HCT116 (cell line): ENCODE measurements around the gene MYLK. TPM values are rescaled to one million over a fixed set of nuclear protein-coding genes. Genes with fewer than 3 reads are reported as not detected.

Experiments
- ATAC-seq: fragments of 200-7000 bp; cut with Tn5 transposase; 2 replicates; pipeline ENCODE4 v1.9.1; 2020; ENCODE audit warnings: mild to moderate bottlenecking, moderate library complexity
- BruUV-seq: library from RNA; stranded (reverse); fragments of 400-500 nt; replicated peaks from 2 replicates; lab custom pipeline; 2021; lab: Mats Ljungman, UMichigan
- CTCF ChIA-PET: fragments of 300-600 bp; sonication (Branson Sonifier 250); formaldehyde crosslinking; loops from one replicate; lab custom pipeline; 2021; ENCODE audit warnings: antibody characterized with exemption; lab: Charles Lee
- POLR2A ChIA-PET: fragments of 300-600, 350-600 bp; sonication (Branson Sonifier 250); formaldehyde crosslinking; loops from one replicate; lab custom pipeline; 2021; ENCODE audit warnings: antibody characterized with exemption; lab: Charles Lee
- RAD21 ChIA-PET, 2 experiments: fragments of 300-600 bp; sonication (Branson Sonifier 250); formaldehyde crosslinking; loops; one replicate each; lab custom pipeline; 2023; ENCODE audit warnings: low total read pairs in 2 of 2; ENCODE audit not compliant: uncharacterized antibody in 2 of 2, unreplicated experiment in 2 of 2, low non-redundant PET in 1 of 2; lab: Charles Lee
- DNase-seq: peaks from one replicate; pipeline ENCODE4 v3.0.0-alpha.2; 2010; ENCODE audit warnings: low read depth, low spot score
- H2AFZ ChIP-seq: fragments of 200-600 bp; shearing (Covaris generic), sonication (generic); 2 replicates; pipeline ENCODE4 v1.6.1; 2017; ENCODE audit warnings: low read depth, mixed run types, mixed read lengths, antibody characterized with exemption, low read length; ENCODE audit not compliant: poor library complexity, severe bottlenecking
- H3K27ac ChIP-seq: 2 replicates; pipeline ENCODE4 v1.5.1; 2012; ENCODE audit warnings: low read depth, low read length
- H3K27me3 ChIP-seq: fragments of 200-600 bp; sonication (generic); 2 replicates; pipeline ENCODE4 v1.6.1; 2016; ENCODE audit warnings: mixed run types, low read length, mixed read lengths; ENCODE audit not compliant: insufficient read depth
- H3K36me3 ChIP-seq, 2 experiments: fragments of 200-500 bp in 1 of 2; fragments of 200-600 bp in 1 of 2; sonication (Bioruptor generic) in 1 of 2; sonication (generic) in 1 of 2; 2 replicates each; pipeline versions ENCODE4 v1.5.1 to v1.6.1; 2014 to 2016; ENCODE audit warnings: low read length in 2 of 2, inconsistent platforms in 1 of 2, mixed read lengths in 1 of 2, mixed run types in 1 of 2; ENCODE audit not compliant: insufficient read depth in 2 of 2, control insufficient read depth in 1 of 2
- H3K4me1 ChIP-seq, 2 experiments: fragments of 200-600 bp in 1 of 2; sonication (generic) in 1 of 2; 2 replicates each; pipeline versions ENCODE4 v1.5.1 to v1.6.1; 2012 to 2017; ENCODE audit warnings: low read length in 2 of 2, inconsistent platforms in 1 of 2, mild to moderate bottlenecking in 1 of 2, mixed read lengths in 1 of 2, mixed run types in 1 of 2, moderate library complexity in 1 of 2; ENCODE audit not compliant: insufficient read depth in 2 of 2, control insufficient read depth in 1 of 2
- H3K4me2 ChIP-seq: fragments of 200-600 bp; sonication (generic); 2 replicates; pipeline ENCODE4 v1.6.1; 2017; ENCODE audit warnings: mixed run types, low read length, mixed read lengths
- H3K4me3 ChIP-seq, 2 experiments: fragments of 200-600 bp in 1 of 2; sonication (generic) in 1 of 2; replicated peaks in 1 of 2; 2 replicates each; pipeline ENCODE4 v1.5.1; 2011 to 2016; ENCODE audit warnings: low read length in 2 of 2, control low read depth in 1 of 2, low read depth in 1 of 2, mild to moderate bottlenecking in 1 of 2, mixed read lengths in 1 of 2, mixed run types in 1 of 2
- H3K79me2 ChIP-seq: fragments of 200-600 bp; sonication (generic); 2 replicates; pipeline ENCODE4 v1.6.1; 2017; ENCODE audit warnings: mild to moderate bottlenecking, mixed run types, low read length, moderate library complexity, mixed read lengths; ENCODE audit not compliant: insufficient read depth
- H3K9ac ChIP-seq: fragments of 200-600 bp; sonication (generic); 2 replicates; pipeline ENCODE4 v1.6.1; 2016; ENCODE audit warnings: low read length, mixed read lengths
- H3K9me2 ChIP-seq: fragments of 200-600 bp; sonication (generic), shearing (Covaris generic); 2 replicates; pipeline ENCODE4 v1.6.1; 2017; ENCODE audit warnings: mixed run types, mild to moderate bottlenecking, moderate library complexity; ENCODE audit not compliant: insufficient read depth
- H3K9me3 ChIP-seq, 2 experiments: fragments of 200-500 bp in 1 of 2; fragments of 200-600 bp in 1 of 2; sonication (Bioruptor generic) in 1 of 2; sonication (generic) in 1 of 2; 2 replicates each; pipeline ENCODE4 v1.6.1; 2014 to 2017; ENCODE audit warnings: low read length in 2 of 2, mixed read lengths in 2 of 2, inconsistent platforms in 1 of 2, low read depth in 1 of 2, mild to moderate bottlenecking in 1 of 2, mixed run types in 1 of 2, moderate library complexity in 1 of 2; ENCODE audit not compliant: control insufficient read depth in 1 of 2, insufficient read depth in 1 of 2
- H4K20me1 ChIP-seq: fragments of 200-600 bp; sonication (generic), shearing (Covaris generic); 2 replicates; pipeline ENCODE4 v1.6.1; 2017; ENCODE audit warnings: mixed run types, mild to moderate bottlenecking, moderate library complexity; ENCODE audit not compliant: insufficient read depth
- ELF1 ChIP-seq: IDR thresholded peaks from 2 replicates; pipeline ENCODE4 v1.6.1; 2012; ENCODE audit warnings: low read depth, borderline replicate concordance
- ZFX ChIP-seq: fragments of 450-650 bp; IDR thresholded peaks from 2 replicates; pipeline ENCODE4 v1.6.1; 2017
- intact Hi-C: fragments of 100-400 bp; cut with micrococcal nuclease; formaldehyde crosslinking; loops from 2 replicates; pipeline ENCODE4 v1.10.0; 2022
- total RNA-seq: library from RNA; stranded (reverse); gene quantifications from one replicate; pipeline ENCODE4 v1.2.1, GENCODE V29; 2021; ENCODE audit not compliant: unreplicated experiment
- TF ChIP-seq, protein P1 (sequence below): IDR thresholded peaks from 2 replicates; pipeline ENCODE4 v1.6.1; 2012; ENCODE audit warnings: low read depth
- TF ChIP-seq, protein P2 (sequence below): IDR thresholded peaks from 2 replicates; pipeline ENCODE4 v1.6.1; 2012

Gene MYLK
- total RNA-seq, 1 experiment from 2014 or later, result 3.8 TPM

DNA sequence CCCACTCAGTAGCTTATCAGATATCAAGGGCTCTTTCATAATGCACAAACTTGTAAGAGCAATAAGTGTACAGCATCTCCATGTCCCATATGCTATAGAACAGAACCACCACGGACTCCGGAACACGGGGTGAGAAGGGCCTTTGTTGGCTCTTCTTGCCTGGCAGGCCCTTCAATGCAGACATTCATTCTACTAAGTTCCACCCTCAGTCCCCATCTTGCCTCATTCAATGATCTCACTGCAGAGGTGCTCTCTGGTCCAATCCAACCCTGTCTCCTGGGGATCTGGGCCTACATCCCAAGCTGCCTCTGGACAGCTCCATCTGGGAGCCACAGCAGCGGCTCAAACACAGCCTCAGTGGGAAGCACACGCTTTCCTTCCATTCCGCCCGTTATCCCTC is 316.1 kb downstream of the MYLK start:
- no TSS peak for BruUV-seq
- no peaks in the 10 kb centered on the region; a peak in 2 of 4 replicates for H3K36me3 ChIP-seq

More for the DNA sequence above, 316.1 kb downstream of the MYLK start:
- H4K20me1 ChIP-seq, result no peaks in the 10 kb centered on the region
- H3K4me3 ChIP-seq, result no peak overlapping the region
- H3K79me2 ChIP-seq, result peaks cover 13% of the 10 kb centered on the region
- DNase-seq (no peak), ATAC-seq (no peak)
- intact Hi-C loops, result no loop called here
- no peak overlapping the region for H2AFZ ChIP-seq
- CTCF ChIA-PET, result no interaction called here
- no peak overlapping the region for H3K9ac ChIP-seq
- POLR2A ChIA-PET, result no interaction called here
- no peaks in the 10 kb centered on the region for H3K9me3 ChIP-seq
- H3K4me2 ChIP-seq, result no peak overlapping the region
- H3K9me2 ChIP-seq, result no peaks in the 10 kb centered on the region
- RAD21 ChIA-PET, result no interaction called here
- no peak for TF ChIP-seq ZFX
- no peak for TF ChIP-seq ELF1
- TF ChIP-seq, protein P1, sequence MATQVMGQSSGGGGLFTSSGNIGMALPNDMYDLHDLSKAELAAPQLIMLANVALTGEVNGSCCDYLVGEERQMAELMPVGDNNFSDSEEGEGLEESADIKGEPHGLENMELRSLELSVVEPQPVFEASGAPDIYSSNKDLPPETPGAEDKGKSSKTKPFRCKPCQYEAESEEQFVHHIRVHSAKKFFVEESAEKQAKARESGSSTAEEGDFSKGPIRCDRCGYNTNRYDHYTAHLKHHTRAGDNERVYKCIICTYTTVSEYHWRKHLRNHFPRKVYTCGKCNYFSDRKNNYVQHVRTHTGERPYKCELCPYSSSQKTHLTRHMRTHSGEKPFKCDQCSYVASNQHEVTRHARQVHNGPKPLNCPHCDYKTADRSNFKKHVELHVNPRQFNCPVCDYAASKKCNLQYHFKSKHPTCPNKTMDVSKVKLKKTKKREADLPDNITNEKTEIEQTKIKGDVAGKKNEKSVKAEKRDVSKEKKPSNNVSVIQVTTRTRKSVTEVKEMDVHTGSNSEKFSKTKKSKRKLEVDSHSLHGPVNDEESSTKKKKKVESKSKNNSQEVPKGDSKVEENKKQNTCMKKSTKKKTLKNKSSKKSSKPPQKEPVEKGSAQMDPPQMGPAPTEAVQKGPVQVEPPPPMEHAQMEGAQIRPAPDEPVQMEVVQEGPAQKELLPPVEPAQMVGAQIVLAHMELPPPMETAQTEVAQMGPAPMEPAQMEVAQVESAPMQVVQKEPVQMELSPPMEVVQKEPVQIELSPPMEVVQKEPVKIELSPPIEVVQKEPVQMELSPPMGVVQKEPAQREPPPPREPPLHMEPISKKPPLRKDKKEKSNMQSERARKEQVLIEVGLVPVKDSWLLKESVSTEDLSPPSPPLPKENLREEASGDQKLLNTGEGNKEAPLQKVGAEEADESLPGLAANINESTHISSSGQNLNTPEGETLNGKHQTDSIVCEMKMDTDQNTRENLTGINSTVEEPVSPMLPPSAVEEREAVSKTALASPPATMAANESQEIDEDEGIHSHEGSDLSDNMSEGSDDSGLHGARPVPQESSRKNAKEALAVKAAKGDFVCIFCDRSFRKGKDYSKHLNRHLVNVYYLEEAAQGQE, result no peak
- TF ChIP-seq, protein P2, sequence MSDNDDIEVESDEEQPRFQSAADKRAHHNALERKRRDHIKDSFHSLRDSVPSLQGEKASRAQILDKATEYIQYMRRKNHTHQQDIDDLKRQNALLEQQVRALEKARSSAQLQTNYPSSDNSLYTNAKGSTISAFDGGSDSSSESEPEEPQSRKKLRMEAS, result no peak
- H3K27ac ChIP-seq, result no peak overlapping the region
- no peaks in the 10 kb centered on the region for H3K27me3 ChIP-seq
- no peaks in the 10 kb centered on the region for H3K4me1 ChIP-seq
